GM21619 (cell line): ENCODE data around the gene PLCL1.

ENCODE experiments used
- ATAC-seq: cut with Tn5 transposase; IDR thresholded peaks from one replicate; pipeline ENCODE4 v1.9.1; 2021; ENCODE audit not compliant: unreplicated experiment

Gene PLCL1

DNA sequence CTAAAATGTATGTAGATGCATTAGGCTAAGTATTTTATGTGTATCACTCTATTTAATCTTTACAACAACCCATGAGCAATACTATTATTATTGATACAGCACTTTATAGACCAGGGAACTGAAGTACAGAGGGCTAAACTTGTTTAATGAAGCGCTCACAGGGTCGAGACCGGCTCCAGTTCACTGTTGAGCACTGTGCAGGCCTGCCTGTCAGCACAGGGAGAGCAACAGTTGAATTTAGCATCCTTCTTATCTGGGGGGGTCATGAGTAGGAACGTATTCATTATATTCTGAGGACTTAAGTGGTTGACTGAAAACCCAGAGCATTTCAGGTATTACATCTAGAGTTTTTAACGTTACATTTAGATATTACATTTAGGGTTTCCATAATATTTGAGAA, 120.1 kb downstream of the PLCL1 start:
- ATAC-seq, result no peak

GRCh38 chr2:197925204-197925603, 120.8 kb downstream of the PLCL1 start:
- ATAC-seq, result no peak

DNA sequence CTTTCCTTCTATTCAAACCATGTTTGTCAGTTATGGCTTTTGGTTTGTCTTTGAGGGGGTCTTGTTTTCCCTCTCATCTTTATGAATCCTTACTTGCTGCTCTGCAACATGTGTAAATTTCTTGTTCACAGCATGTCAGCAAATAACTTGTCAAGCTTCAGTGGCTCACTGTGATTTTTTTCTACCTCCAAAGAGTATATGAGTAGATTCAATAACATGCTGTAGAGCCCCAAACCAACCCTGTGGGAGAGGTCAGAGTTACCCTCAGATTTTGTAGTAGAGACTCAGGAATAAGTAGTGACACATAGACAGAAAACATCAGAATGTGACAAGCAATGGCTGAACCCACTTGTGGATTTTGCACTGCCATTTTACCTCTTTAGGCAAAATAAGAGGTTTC, 121.6 kb downstream of the PLCL1 start:
- no peak for ATAC-seq

DNA sequence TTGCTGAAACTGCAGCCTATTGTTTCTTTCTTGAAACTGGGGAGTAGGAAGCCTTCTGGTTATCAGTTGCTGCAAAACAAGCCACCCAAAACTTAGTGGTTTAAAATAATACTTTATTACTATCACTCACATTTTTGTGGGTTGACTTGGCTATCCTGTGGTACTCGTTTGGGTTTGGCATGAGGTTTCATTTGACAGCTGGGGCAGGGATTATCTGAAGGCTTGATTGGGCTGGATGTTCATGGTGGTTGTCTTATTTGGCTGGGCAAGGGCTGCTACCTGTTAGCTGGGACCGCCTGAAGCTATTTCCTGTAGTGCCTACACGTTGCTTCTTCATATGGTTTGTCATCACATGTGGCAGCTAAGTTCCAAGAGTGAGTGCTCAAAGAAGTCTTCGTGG, 122.3 kb downstream of the PLCL1 start:
- ATAC-seq, result no peak

GRCh38 chr2:197927994-197928393, 123.6 kb downstream of the PLCL1 start:
- ATAC-seq, result no peak

DNA sequence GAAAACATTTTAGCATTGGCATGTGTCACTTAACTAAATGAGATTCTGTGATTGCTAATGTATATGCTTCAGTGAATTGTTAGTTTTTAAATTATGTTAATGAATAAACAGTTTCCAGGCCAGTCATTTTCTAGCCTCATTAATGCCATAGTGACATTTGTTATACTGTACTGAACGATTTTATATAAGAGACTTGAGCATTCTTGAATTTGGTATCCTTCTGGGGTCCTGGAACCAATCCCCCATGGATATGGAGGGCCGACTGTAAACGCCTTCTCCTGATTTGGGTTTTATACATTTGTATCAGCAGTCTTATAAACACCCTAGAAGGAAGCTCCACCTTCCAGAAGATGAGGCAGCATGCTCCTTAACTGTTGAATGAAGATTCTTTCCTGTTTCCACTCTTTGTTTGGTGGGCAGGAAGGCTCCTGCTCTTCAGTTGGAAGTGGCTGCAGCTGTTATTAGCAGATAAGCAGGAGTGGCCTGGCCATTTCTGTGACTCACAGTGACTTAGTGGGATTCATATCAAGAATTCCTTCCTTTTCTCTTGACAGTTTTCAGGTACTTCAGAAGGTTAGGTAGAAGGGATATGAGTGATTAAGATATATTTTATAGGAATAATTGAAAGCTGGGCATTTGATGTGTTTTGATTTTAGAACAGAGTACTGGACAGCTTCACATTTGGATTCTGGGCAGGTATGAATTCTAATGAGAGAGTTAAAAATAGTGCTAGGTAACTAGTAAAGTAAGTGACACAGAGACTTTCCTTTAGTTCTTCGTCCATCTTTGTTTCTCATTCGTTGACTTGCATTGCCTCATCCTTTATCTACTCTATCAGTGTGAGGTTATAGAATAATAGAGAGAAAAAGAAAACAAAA, 124.9 kb downstream of the PLCL1 start:
- ATAC-seq, result no peak

GRCh38 chr2:197929886-197930227, 125.5 kb downstream of the PLCL1 start:
- no peak for ATAC-seq

- no peak for ATAC-seq
These were observed 126.3 kb downstream of the PLCL1 start for GRCh38 chr2:197930570-197931278.

DNA sequence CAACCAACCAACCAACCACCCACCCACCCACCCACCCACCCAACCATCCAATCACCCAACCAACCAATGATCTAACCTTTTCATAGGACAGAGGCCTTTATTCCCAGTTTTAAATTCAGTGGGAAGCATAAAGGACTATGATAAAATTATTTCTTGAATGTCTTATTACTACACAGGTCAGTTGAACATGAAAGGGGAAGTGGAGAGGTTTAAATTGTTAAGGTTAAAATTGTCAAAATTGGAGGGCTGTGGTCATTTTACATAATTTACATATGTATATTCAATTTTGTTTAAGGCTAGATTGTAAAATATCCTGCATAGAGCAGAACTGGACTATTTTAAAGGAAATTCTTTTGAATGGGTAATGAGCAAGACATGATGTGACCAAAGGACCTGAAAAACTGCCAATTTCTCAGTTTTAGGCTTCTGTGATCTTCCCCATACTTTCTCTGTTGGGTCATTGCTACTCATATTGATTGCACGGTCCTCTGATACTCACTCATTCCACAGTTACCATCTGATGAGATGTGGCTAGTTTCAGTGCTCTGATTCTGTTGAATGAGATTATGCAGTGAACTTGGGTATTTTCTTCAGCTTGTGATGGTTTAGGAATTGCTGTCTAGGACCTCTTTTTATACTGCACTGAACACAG, 127.4 kb downstream of the PLCL1 start:
- ATAC-seq, result no peak

GRCh38 chr2:197932374-197932773, 128.0 kb downstream of the PLCL1 start:
- ATAC-seq, result no peak

GRCh38 chr2:197934261-197934933, 130.0 kb downstream of the PLCL1 start:
- no peak for ATAC-seq

DNA sequence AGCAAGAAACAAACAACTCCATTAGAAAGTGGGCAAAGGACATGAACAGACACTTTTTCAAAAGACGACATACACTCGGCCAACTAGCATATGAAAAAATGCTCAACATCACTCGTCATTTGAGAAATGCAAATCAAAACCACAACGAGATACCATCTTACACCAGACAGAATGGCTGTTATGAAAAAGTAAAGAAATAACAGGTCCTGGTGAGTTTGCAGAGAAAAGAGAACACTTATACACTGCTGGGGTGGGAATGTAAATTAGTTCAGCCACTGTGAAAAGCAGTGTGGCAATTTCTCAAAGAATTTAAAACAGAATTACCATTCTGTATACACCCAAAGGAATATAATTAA, 130.5 kb downstream of the PLCL1 start:
- ATAC-seq, result no peak

DNA sequence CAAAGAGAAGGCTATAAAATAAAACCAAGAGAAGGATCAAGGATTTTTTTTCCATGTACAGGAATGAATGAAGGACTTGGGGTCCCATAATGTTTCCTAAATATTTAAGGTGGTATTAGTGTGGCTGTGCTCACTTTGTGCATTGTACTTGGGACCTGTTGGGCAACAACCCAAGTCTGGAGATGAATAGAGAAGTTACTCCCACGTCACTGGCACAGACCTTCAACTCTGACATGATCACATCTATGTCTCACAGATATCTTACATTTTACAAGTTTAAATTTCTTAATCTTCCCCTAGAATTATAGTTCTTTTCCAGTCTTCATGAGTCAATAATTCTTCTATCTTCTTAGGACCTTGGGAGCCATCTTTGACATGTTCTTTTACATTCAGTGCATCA, 133.4 kb downstream of the PLCL1 start:
- ATAC-seq, result no peak

- ATAC-seq, result no peak
These were observed 134.2 kb downstream of the PLCL1 start for GRCh38 chr2:197938555-197938954.

DNA sequence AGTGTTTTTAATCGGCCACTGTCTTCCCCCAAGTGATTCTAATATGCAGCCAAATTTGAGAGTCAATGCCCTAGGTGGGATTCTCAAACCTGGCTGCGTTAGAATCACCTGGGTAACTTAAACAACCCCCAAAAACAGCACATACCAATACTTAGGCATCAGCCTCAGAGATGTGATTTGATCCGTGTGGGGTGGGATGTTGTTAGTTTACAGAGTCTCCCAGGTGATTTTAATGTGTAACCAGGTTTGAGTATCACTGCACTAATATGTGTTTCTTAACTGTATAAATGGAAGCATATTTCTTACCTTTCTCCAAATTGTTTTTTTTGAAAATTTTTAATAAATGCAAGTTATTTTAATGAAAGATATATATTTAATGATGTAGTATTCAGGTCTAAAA, 135.4 kb downstream of the PLCL1 start:
- no peak for ATAC-seq

- ATAC-seq, result no peak
These were observed 136.0 kb downstream of the PLCL1 start for GRCh38 chr2:197940382-197940781.

GRCh38 chr2:197941715-197942114, 137.3 kb downstream of the PLCL1 start:
- no peak for ATAC-seq

DNA sequence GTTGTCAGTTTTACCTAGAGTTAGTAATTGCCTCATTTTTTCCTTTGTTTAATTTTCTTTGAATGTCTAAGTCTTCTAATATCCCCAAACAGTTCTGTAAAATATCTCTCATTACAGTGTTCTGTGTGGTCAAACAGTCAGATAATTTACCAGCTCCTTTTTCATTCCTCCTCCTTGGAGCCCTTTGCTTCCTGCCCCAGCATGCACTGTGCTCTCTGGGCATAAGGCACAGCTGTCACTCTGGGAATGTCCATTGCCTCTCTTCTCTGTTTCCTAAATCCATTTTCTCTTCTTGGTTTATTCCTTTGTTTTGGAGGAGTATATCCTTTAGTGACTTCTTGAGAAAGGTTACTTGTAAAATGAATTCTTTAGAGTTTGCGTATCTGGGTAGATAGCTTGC, 139.3 kb downstream of the PLCL1 start:
- no peak for ATAC-seq

DNA sequence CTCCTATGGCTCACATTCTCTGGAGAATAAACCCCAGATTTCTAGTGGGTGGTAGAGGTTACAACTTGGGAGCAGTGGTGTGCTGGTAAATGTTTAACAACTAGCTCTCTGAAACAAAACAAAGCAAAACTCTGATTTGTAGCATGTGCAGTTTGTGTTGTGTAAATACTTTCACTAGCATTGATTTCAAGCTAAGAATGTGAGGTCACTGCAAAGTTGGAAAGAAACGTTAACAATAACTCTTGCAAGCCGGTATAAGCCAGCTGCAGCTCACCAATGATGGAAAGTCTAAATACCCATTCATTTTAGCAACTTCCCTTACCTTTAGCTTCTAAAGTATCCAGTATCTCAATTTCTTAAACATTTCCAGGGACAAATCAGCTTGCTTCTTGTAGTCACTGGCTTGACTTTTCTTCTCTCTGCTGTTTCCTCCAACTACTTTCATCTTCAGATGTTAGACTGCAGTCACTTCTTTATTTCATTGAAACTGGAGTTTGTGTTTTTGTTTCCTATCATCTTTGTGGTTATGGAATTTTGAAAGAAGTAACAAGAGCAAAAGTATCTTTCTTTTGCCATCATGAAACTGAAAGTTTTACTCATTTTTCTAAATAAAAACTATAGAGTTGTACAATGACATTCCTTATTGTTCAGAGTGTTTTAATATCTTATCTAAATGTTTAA, 140.2 kb downstream of the PLCL1 start:
- ATAC-seq, result no peak

- ATAC-seq, result no peak
These were observed 142.2 kb downstream of the PLCL1 start for GRCh38 chr2:197946562-197946961.

DNA sequence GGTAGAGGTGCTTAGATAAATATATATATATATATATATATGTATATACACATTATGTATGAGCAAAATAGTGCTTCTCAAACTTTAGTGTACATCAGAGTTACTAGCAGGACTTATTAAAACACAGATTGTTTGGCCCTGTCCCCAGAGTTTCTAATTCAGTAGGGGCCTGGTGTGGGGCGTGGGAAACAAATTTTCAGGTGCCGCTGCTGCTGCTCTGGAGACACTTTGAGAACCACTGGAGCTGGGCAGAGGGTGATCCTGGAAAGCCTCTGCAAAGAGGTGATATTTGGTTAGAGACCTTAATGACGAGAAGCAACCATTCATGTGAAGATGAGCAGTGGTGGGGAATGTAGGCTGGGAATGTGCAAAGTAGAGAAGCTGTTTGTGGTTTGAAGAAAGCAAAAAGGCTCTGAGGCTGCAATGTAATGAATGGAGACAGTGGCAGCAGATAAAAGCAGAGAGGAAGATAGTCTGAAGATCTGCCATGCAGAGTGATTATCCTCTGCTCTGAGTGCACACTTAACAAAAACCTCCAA, 142.9 kb downstream of the PLCL1 start:
- ATAC-seq, result no peak
